ENCODE results near the gene AKT1S1.

Gene AKT1S1

GRCh38 chr19:49876422-49877019 lies 634 bp downstream of the AKT1S1 start:
- DNase-seq (ENCODE audit: extremely low read depth, low read depth) = peak; percentile 96
- no peak for TF ChIP-seq CTCF (IDR thresholded peaks at IDR 0.05; ENCODE audit: low read depth, low read length, missing control alignments)
- peak overlapping the region; percentile 91 for H3K4me3 ChIP-seq (replicated peaks; ENCODE audit: low read depth, low read length)

- no peak for DNase-seq (ENCODE audit: extremely low read depth, low read depth)
- peak overlapping the region; percentile 91 for H3K4me3 ChIP-seq (replicated peaks; ENCODE audit: low read depth, low read length)
- TF ChIP-seq CTCF (IDR thresholded peaks at IDR 0.05; ENCODE audit: low read depth, low read length, missing control alignments) = no peak
Observed at GRCh38 chr19:49875857-49876421, 1.2 kb downstream of the AKT1S1 start.

GRCh38 chr19:49875177-49875576 lies 2.0 kb downstream of the AKT1S1 start:
- no peak for DNase-seq (ENCODE audit: extremely low read depth, low read depth)
- peak overlapping the region; percentile 91 for H3K4me3 ChIP-seq (replicated peaks; ENCODE audit: low read depth, low read length)
- no peak for TF ChIP-seq CTCF (IDR thresholded peaks at IDR 0.05; ENCODE audit: low read depth, low read length, missing control alignments)

GRCh38 chr19:49874503-49875157 lies 2.5 kb downstream of the AKT1S1 start:
- TF ChIP-seq CTCF (IDR thresholded peaks at IDR 0.05; ENCODE audit: low read depth, low read length, missing control alignments) = no peak
- peak overlapping the region; percentile 91 for H3K4me3 ChIP-seq (replicated peaks; ENCODE audit: low read depth, low read length)
- DNase-seq (ENCODE audit: extremely low read depth, low read depth) = no peak

- no peak for TF ChIP-seq CTCF (IDR thresholded peaks at IDR 0.05; ENCODE audit: low read depth, low read length, missing control alignments)
- no peak overlapping the region for H3K4me3 ChIP-seq (replicated peaks; ENCODE audit: low read depth, low read length)
- DNase-seq (ENCODE audit: extremely low read depth, low read depth) = no peak
Observed at GRCh38 chr19:49873834-49874233, 3.3 kb downstream of the AKT1S1 start.

- no peak for TF ChIP-seq CTCF (IDR thresholded peaks at IDR 0.05; ENCODE audit: low read depth, low read length, missing control alignments)
- no peak overlapping the region for H3K4me3 ChIP-seq (replicated peaks; ENCODE audit: low read depth, low read length)
- DNase-seq (ENCODE audit: extremely low read depth, low read depth) = no peak
Observed at GRCh38 chr19:49873129-49873521, 4.0 kb downstream of the AKT1S1 start.
